Endothelial cell of umbilical vein (primary cell): ENCODE measurements around the gene POU2F3. TPM values are rescaled to one million over a fixed set of nuclear protein-coding genes. Genes with fewer than 3 reads are reported as not detected.

ENCODE experiments used
- BruUV-seq: library from RNA; stranded (reverse); fragments of 400-500 nt; replicated peaks from 2 replicates; lab custom pipeline; 2021; lab: Mats Ljungman, UMichigan
- CTCF ChIA-PET: fragments of 300-600, 350-600 bp; sonication (Branson Sonifier 250); formaldehyde crosslinking; loops from one replicate; lab custom pipeline; 2021; ENCODE audit warnings: antibody characterized with exemption, inconsistent platforms; lab: Charles Lee
- POLR2A ChIA-PET: fragments of 300-600, 350-600 bp; sonication (Branson Sonifier 250); formaldehyde crosslinking; loops from one replicate; lab custom pipeline; 2021; ENCODE audit warnings: antibody characterized with exemption, inconsistent platforms; lab: Charles Lee
- DNase-seq: peaks from one replicate; pipeline ENCODE4 v3.0.0-alpha.2; 2011; ENCODE audit warnings: low read depth, low spot score
- FAIRE-seq: peaks from 2 replicates; lab custom pipeline; 2011; peaks lifted over from hg19 to GRCh38; lab: Jason Lieb, UNC
- H2AFZ ChIP-seq: 2 replicates; pipeline ENCODE4 v1.6.0; 2012; ENCODE audit warnings: low read depth, low read length, control low read depth, inconsistent platforms
- H3K27ac ChIP-seq: 2 replicates; pipeline ENCODE4 v1.5.1; 2011; ENCODE audit warnings: low read depth, mild to moderate bottlenecking, control low read depth, low read length, moderate library complexity; ENCODE audit not compliant: insufficient read depth
- H3K27me3 ChIP-seq, 2 experiments: 2 replicates each; pipeline versions ENCODE4 v1.6.0 to v1.6.1; 2011; ENCODE audit warnings: low read length in 2 of 2, mixed read lengths in 1 of 2; ENCODE audit not compliant: control insufficient read depth in 2 of 2, insufficient read depth in 2 of 2
- H3K36me3 ChIP-seq, 2 experiments: 2 replicates in 1 of 2; 3 replicates in 1 of 2; pipeline ENCODE4 v1.5.1; 2011; ENCODE audit warnings: low read length in 2 of 2, mild to moderate bottlenecking in 1 of 2, moderate library complexity in 1 of 2; ENCODE audit not compliant: control insufficient read depth in 2 of 2, insufficient read depth in 2 of 2; ENCODE audit errors: extremely low read depth in 1 of 2
- H3K4me1 ChIP-seq: 3 replicates; pipeline ENCODE4 v1.5.1; 2011; ENCODE audit warnings: mild to moderate bottlenecking, low read length; ENCODE audit not compliant: control insufficient read depth, insufficient read depth; ENCODE audit errors: extremely low read depth
- H3K4me2 ChIP-seq: 2 replicates; pipeline ENCODE4 v1.6.1; 2011; ENCODE audit warnings: low read length, control low read depth, mixed read lengths; ENCODE audit not compliant: insufficient read depth
- H3K4me3 ChIP-seq, 3 experiments: fragments of 200-600 bp in 1 of 3; sonication (generic), shearing (Covaris generic) in 1 of 3; replicated peaks in 1 of 3; 2 replicates each; pipeline ENCODE4 v1.5.1; 2011 to 2016; ENCODE audit warnings: control low read depth in 3 of 3, low read length in 3 of 3, mild to moderate bottlenecking in 2 of 3, inconsistent platforms in 1 of 3, low read depth in 1 of 3, moderate library complexity in 1 of 3; ENCODE audit not compliant: insufficient read depth in 1 of 3
- H3K79me2 ChIP-seq: 2 replicates; pipeline ENCODE4 v1.6.0; 2012; ENCODE audit warnings: low read length, inconsistent platforms; ENCODE audit not compliant: control insufficient read depth, insufficient read depth
- H3K9ac ChIP-seq: replicated peaks from 2 replicates; pipeline ENCODE3; 2011; ENCODE audit warnings: low read length, control low read depth; ENCODE audit not compliant: insufficient read depth; ENCODE audit errors: extremely low read depth
- H3K9me1 ChIP-seq: replicated peaks from 3 replicates; pipeline ENCODE4 v1.6.0; 2011; ENCODE audit warnings: mild to moderate bottlenecking, low read length; ENCODE audit not compliant: control insufficient read depth, insufficient read depth; ENCODE audit errors: extremely low read depth
- H3K9me3 ChIP-seq: replicated peaks from 2 replicates; pipeline ENCODE4 v1.5.1; 2012; ENCODE audit warnings: low read length, inconsistent platforms; ENCODE audit not compliant: control insufficient read depth, insufficient read depth
- H4K20me1 ChIP-seq: replicated peaks from 2 replicates; pipeline ENCODE3; 2011; ENCODE audit warnings: mild to moderate bottlenecking, low read length; ENCODE audit not compliant: control insufficient read depth, insufficient read depth; ENCODE audit errors: extremely low read depth
- EZH2 ChIP-seq: IDR thresholded peaks from 2 replicates; pipeline ENCODE4 v1.6.1; 2012; ENCODE audit warnings: borderline replicate concordance, low read depth, mild to moderate bottlenecking, moderate library complexity, low read length, inconsistent platforms; ENCODE audit not compliant: severe bottlenecking
- FOS ChIP-seq: IDR thresholded peaks from 2 replicates; pipeline ENCODE4 v1.6.1; 2011; ENCODE audit warnings: mild to moderate bottlenecking, low read length, moderate library complexity, borderline replicate concordance; ENCODE audit not compliant: insufficient read depth
- GATA2 ChIP-seq: IDR thresholded peaks from 2 replicates; pipeline ENCODE4 v1.7.0; 2011; ENCODE audit warnings: low read depth, mild to moderate bottlenecking, moderate library complexity, mixed read lengths, low read length; ENCODE audit not compliant: insufficient read length, insufficient read depth
- JUN ChIP-seq: IDR thresholded peaks from 2 replicates; pipeline ENCODE4 v1.6.1; 2011; ENCODE audit warnings: borderline replicate concordance, low read depth; ENCODE audit not compliant: insufficient read length, insufficient read depth
- MYC ChIP-seq: IDR thresholded peaks from one replicate; pipeline ENCODE4 v1.6.1; 2011; ENCODE audit warnings: mild to moderate bottlenecking, low read depth, low read length
- POLR2A ChIP-seq: IDR thresholded peaks from 2 replicates; pipeline ENCODE4 v1.6.1; 2012; ENCODE audit warnings: low read depth, mild to moderate bottlenecking, control low read depth, low read length
- POLR2AphosphoS5 ChIP-seq: IDR thresholded peaks from 2 replicates; pipeline ENCODE4 v1.6.1; 2012; ENCODE audit warnings: low read depth, mild to moderate bottlenecking, control low read depth, low read length, moderate library complexity; ENCODE audit not compliant: insufficient read depth
- dilution Hi-C: fragments of 300-500 bp; cut with MboI; formaldehyde crosslinking; loops from one replicate; pipeline ENCODE4 v1.15.0; 2019; ENCODE audit warnings: low sequenced_read_pairs; ENCODE audit not compliant: extremely low pct_ligation_motif_present
- intact Hi-C: fragments of 100-400 bp; cut with micrococcal nuclease; formaldehyde crosslinking; loops from one replicate; pipeline ENCODE4 v1.10.0; 2022
- polyA plus RNA-seq, 4 experiments: library from polyadenylated mRNA; depleted of rRNA in 3 of 4; stranded (reverse) in 3 of 4; unstranded in 1 of 4; fragments of >200 nt; gene quantifications; 2 replicates each; pipeline versions ENCODE4 v1.2.1 to v1.2.3, GENCODE V29; 2011 to 2012; ENCODE audit warnings: missing spikeins in 1 of 4
- total RNA-seq: library from RNA; stranded (reverse); gene quantifications from 2 replicates; pipeline ENCODE4 v1.2.3, GENCODE V29; 2021
- TF ChIP-seq, protein P1 (sequence below), 2 donors: IDR thresholded peaks; 1 replicate in 1 of 2; 2 replicates in 1 of 2; pipeline ENCODE4 v1.5.1; 2011; ENCODE audit warnings: low read length in 2 of 2, mild to moderate bottlenecking in 2 of 2, moderate library complexity in 2 of 2, control low read depth in 1 of 2, inconsistent platforms in 1 of 2, low read depth in 1 of 2; ENCODE audit not compliant: insufficient read depth in 1 of 2; ENCODE audit errors: extremely low read depth in 1 of 2
- TF ChIP-seq, protein P2 (sequence below): IDR thresholded peaks from 2 replicates; pipeline ENCODE4 v1.6.1; 2011; ENCODE audit not compliant: insufficient read depth, insufficient read length

Gene POU2F3
- total and polyA plus RNA-seq, 2 donors (not counting 3 experiments of a cell fraction or from before 2014, with no cell fraction given), result 0.06 TPM; not detected in 1

DNA sequence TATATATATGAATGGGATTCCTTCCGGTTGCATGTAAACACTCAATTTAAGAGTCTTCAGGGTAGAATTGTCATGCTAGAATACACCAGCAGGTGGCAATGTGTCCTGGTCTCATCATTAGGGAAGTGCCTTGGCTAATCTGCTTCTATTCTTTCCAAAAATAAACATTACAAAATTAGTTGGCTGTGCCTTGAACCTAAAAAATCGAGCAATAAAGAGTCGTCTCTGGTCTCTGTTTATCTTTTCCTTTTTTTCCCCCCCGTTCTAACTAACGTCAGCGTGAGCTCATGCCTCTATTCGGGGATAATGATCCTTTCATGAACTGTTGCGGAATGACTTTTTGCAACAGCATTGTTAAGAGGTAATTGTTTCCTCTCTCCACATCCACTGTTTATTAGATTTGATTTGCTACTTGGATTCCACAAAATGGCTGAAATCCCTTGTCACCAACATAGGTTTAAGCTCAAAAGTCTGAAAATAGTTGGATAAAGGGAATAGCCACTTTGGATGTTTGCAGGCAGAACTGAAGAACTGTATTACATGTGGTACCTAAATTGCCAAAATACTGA is 95.0 kb downstream of the POU2F3 start:
- peak; percentile 91 for DNase-seq
- Histone ChIP-seq H3K9me3 (no peaks in the 10 kb centered on the region), H3K4me3 (peak overlapping the region; percentile 82 to 98 (median 82)), H3K27ac (peak overlapping the region; percentile 87), H4K20me1 (no peaks in the 10 kb centered on the region), H3K79me2 (peaks cover 37% of the 10 kb centered on the region), H3K9me1 (no peaks in the 10 kb centered on the region), H3K36me3 (peaks cover 0 to 11% of the 10 kb centered on the region in 2 experiments), H2AFZ (peak overlapping the region; percentile 80), H3K9ac (peak overlapping the region; percentile 96), H3K27me3 (no peaks in the 10 kb centered on the region), H3K4me2 (peak overlapping the region; percentile 98), H3K4me1 (peaks cover 32% of the 10 kb centered on the region)
- ChIA-PET CTCF (interaction anchor here (0.7 to 4.8 kb wide), 37 partner anchors 8 to 472 kb away, joined by 3 to 32 read pairs (median 5); partner anchors contain the start of gene TLCD5), POLR2A (interaction anchor here (0.7 kb wide), 1 partner anchor 10 kb away, joined by 4 read pairs; the partner anchor contains the start of gene TLCD5)
- dilution Hi-C loops, result no loop called here
- peak; percentile 35 for FAIRE-seq
- TF ChIP-seq POLR2A, result no peak
- TF ChIP-seq GATA2, result no peak
- TF ChIP-seq, protein P1, sequence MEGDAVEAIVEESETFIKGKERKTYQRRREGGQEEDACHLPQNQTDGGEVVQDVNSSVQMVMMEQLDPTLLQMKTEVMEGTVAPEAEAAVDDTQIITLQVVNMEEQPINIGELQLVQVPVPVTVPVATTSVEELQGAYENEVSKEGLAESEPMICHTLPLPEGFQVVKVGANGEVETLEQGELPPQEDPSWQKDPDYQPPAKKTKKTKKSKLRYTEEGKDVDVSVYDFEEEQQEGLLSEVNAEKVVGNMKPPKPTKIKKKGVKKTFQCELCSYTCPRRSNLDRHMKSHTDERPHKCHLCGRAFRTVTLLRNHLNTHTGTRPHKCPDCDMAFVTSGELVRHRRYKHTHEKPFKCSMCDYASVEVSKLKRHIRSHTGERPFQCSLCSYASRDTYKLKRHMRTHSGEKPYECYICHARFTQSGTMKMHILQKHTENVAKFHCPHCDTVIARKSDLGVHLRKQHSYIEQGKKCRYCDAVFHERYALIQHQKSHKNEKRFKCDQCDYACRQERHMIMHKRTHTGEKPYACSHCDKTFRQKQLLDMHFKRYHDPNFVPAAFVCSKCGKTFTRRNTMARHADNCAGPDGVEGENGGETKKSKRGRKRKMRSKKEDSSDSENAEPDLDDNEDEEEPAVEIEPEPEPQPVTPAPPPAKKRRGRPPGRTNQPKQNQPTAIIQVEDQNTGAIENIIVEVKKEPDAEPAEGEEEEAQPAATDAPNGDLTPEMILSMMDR (IDR thresholded peaks at IDR 0.05; ENCODE audit: extremely low read depth in 1 of 2, insufficient read depth in 1 of 2, low read depth in 1 of 2, low read length in 2 of 2), result peak; percentile 28 to 49
- TF ChIP-seq POLR2AphosphoS5, result no peak
- no peak for TF ChIP-seq MYC
- TF ChIP-seq FOS, result no peak
- TF ChIP-seq JUN, result peak; percentile 84
- TF ChIP-seq, protein P2, sequence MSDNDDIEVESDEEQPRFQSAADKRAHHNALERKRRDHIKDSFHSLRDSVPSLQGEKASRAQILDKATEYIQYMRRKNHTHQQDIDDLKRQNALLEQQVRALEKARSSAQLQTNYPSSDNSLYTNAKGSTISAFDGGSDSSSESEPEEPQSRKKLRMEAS, result no peak
- no peak for TF ChIP-seq EZH2
- intact Hi-C loops, result loop anchor here (1.0 to 10.0 kb wide), 8 partner anchors 10 to 1860 kb away; partner anchors contain the start of genes SC5D and TLCD5
- BruUV-seq, result no TSS peak
